GM19193 (cell line): Measurements from ENCODE around the gene ZNF513.

Experiments
- POLR2A ChIP-seq: IDR thresholded peaks from 4 replicates; pipeline ENCODE4 v1.6.1; 2011; ENCODE audit not compliant: insufficient read depth, insufficient read length; ENCODE audit errors: extremely low read depth

ZNF513 gene

GRCh38 chr2:27351802-27352598 is 28.5 kb downstream of the ZNF513 start:
- no peak for TF ChIP-seq POLR2A

- TF ChIP-seq POLR2A, result no peak
These were observed 30.3 kb downstream of the ZNF513 start for GRCh38 chr2:27350106-27350693.

- no peak for TF ChIP-seq POLR2A
These were observed 32.9 kb downstream of the ZNF513 start for GRCh38 chr2:27347641-27348040.

- no peak for TF ChIP-seq POLR2A
These were observed 44.4 kb downstream of the ZNF513 start for GRCh38 chr2:27336173-27336572.

- no peak for TF ChIP-seq POLR2A
These were observed 45.2 kb downstream of the ZNF513 start for GRCh38 chr2:27335311-27335710.
